ENCODE data around the gene URM1.
A peak's percentile ranks its signal among the peaks of the same experiment; 100 is the strongest.

The URM1 gene

DNA sequence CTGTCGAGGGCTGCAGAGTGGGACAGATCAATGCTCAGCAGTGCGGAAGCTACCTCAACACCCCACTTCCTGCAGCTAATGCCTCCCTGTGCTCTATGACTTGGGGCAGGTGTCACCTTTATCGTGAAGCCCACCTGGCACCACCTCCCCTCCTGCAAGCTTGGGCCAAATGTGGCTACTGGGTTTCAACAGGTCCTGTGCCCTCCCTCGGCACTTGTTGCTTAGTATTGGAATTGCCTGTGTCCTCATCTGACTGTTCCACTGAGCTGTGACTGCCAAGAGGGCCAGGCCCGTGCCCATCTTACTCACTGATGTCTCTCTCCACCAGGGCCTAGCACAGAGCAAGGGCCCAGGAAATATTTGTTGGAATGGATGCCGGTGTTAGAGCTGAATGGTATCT, 21.4 kb upstream of the URM1 start:
- no peak for DNase-seq

DNA sequence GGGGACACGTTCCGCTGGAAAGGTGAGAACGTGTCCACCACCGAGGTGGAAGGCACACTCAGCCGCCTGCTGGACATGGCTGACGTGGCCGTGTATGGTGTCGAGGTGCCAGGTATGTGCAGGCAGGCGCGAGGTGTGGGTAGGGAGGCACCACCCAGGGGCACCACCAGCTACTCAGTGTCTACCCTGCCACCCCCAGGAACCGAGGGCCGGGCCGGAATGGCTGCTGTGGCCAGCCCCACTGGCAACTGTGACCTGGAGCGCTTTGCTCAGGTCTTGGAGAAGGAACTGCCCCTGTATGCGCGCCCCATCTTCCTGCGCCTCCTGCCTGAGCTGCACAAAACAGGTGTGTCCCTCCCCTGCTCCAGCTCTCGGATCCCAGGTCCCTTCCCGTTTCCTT, 15.7 kb upstream of the URM1 start:
- no peak for DNase-seq

DNA sequence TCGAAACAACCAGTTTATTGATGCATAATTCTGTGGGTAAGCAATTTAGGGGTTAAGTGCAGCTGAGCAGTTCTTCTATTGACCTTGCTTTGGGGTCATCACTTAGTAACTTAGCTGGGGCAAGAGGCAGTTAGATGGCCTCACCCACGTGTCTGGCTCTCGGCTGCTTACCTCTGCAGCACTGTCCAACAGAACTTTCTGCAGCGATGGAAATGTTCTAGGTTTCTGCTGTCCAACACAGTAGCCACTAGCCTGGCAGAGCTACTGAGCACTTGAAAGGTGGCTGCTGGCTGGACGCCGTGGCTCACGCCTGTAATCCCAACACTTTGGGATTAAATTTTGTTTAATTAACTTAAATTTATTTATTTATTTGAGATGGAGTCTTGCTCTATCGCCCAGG, 13.1 kb upstream of the URM1 start:
- DNase-seq: no peak

DNA sequence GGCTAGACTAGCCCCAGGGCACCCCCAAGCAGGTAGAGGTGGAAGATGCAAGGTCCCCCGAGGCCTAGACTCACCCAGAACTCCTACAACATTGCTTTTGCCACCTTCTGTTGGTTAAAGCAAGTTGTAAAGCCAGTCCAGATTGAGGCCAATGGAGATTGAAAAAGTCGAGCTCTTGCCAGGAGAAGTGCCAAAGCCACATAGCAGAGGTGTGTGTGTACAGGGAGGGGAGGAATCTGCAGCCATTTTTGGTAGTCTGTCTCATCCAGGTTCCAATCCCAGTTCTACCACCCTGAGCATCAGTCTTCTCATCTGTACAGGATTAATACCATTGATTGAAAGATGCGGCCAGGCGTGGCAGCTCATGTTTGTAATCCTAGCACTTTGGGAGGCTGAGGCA, 12.3 kb upstream of the URM1 start:
- DNase-seq: no peak

DNA sequence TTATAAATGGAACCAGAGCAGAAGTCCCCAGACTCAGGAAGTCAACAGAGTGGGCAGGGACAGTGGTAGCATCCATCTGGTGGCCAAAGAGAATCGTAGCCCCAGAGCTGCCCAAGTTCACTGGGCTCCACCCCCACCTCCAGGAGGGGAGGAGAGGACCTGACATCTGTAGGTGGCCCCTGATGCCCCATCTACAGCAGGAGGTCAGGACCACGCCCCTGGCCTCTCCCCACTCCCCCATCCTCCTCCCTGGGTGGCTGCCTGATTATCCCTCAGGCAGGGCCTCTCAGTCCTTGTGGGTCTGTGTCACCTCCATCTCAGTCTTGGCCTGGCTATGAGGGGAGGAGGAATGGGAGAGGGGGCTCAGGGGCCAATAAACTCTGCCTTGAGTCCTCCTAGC, 10.3 kb upstream of the URM1 start:
- DNase-seq: no peak

DNA sequence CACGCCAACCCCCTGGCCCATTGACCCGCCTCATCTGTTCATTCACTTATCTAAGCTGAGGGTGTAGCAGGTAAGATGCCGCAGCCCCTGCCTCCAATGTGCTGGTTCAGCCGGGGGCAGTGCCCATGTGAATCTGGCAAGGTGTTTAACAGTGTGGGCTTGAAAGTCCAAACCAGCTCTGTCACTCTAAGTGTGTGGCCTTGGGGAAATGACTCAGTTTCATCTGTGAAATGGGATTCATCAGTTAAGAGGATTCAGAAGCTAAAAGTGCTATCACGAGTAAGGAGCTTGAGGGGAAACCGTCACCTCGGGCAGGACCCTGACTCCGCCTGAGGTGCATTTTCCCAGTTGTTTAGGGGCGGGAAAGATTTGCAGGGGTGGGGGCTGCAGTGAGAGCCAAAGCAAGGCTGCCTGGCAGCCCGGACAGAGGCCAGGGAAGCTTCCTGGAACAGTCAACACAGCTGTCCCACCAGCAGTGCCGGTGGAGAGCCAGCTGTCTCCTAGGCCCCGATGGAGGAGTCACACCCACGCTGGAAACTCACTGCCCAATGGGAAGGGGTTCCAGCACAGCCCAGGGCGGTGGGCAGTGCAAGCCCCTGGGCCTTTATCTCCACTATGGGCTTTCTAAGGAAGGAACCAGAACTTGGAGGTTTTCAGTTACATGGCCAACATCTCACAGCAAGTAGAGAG, 9.7 kb upstream of the URM1 start:
- no peak for DNase-seq

DNA sequence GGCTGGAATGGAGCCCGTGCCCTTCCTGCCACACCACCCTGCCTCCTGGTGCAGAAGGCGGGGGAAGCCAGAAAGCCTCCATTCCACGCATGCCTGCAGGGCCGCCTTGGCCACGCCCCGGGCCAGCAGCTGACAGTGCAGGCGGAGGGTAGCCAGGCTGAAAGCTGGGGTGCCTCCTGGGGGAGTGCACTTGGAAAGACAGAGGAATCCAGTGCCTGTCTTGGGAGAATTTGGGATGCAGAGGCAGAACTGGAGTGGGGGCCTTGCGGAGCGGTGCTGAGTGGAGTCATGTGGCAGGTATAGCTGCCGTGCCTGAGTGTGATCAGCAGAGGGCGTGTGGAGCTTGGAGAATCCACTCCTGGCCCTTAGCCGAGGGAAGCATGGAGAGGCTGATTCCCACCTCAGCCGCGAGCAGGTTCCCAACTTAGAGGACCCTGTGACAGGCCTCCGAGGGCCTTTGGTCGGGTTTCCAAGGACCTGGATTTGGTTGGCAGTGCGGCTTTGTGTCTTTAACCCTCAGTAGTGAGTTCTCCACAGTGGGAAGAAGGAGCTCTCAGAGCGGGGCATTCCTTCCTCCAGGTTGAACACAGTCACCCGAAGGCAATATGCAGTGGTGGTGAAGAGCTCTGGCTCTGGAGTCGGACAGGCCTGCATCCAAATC, 9.1 kb upstream of the URM1 start:
- DNase-seq: peak; percentile 29 to 79

DNA sequence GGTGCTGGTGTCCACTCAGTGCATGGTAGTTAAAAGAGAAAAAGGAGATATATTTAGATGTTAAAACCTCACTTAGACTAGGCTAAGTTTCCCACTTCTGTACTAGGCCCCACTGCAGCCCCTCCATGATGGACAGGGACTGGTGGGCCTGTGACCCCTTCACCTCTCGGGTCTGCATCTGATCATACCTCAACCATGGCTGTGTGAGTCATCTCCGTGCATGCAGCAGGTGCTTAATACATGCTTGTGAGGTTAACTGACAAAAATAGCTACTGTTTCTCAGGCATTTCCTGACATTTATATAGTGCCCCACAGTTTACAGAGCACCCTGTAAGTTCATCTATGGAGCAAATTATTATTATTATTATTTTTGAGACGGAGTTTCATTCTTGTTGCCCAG, 8.4 kb upstream of the URM1 start:
- no peak for DNase-seq

DNA sequence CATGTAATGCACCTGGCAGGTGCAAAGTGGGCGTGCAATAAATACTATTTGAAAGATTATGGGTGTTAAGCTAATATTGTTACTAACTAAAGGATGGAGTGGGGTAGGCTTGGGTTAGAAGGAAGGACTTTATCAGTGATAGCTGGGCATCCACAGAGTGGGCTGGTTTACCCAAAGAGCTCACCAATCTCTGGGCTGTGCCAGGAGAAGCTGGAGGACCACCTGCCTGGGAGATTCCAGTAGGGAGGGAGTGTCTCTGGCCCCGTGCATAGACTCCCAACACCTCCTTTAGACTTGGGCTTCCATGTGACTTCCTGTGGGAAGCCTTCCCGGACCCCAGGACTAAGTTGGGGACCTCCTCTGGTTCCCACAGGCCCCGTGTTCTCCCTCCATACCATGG, 5.6 kb upstream of the URM1 start:
- no peak for DNase-seq

DNA sequence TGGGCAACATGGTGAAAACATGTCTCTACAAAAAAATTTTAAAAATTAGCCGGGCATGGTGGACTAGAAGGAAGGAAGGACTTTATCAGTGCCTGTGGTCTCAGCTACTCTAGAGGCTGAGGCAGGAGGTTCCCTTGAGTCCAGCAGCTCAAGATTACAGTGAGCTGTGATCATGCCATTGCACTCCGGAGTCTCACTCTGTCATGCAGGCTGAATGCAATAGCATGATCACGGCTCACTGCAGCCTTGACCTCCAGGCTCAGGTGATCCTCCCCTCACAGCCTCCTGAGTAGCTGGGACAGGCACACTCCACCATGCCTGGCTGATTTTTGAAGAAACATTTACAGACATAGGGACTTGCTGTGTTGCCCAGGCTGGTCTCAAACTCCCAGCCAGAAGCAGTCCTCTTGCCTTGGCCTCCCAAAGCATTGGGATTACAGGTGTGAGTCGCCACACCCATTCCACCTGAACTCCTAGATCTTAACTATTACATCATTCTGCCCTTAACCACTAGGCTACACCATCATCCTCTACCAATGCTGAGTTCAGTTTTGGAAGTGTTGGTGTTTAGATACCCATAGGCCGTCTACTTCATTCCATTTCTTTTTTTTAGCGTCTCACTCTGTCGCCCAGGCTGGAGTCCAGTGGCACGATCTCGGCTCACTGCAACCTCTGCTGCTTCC, 2.0 kb upstream of the URM1 start:
- DNase-seq: no peak

DNA sequence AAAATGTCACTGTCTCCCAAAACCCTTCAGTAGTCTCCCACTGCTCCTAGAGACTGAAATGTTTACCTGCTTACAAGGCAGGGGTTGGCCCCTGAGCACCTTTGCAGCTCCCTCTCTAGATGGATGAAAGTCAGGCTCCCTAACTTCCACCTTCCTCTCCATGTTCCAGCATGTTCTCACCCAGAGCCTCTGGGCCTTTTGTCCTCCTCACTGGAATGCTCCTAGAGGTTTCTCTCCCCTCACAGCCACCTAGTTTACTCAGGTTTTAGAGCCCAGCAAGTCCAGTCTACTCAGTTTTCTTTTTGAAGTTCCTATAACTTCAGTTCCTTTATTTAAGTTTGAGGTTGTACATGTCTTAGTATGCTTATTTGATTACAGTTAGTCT, 815 bp upstream of the URM1 start:
- no peak for DNase-seq

DNA sequence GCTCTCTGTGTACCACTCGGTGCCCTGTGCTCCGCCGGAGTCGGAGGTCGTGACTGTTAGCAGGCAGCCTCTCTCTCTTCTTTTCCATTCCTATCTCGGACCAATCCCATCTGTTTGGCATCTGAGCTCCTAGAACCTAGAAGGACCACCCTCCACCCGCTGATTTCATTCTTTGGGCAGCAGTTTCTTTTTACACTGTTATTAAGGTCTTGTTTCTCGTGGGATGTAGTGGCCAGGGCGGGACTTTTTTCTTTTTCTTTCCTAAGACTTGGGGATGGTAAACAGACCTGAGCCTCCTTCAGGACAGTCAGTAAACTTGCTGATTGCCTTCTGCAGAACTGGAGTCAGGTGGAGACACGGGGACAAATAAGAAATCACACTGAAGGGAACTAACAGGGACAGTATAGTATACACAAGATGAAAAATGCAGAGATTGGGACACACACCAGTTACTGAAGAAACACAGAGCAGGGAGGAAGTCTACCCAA, 500 bp downstream of the URM1 start:
- DNase-seq: no peak

DNA sequence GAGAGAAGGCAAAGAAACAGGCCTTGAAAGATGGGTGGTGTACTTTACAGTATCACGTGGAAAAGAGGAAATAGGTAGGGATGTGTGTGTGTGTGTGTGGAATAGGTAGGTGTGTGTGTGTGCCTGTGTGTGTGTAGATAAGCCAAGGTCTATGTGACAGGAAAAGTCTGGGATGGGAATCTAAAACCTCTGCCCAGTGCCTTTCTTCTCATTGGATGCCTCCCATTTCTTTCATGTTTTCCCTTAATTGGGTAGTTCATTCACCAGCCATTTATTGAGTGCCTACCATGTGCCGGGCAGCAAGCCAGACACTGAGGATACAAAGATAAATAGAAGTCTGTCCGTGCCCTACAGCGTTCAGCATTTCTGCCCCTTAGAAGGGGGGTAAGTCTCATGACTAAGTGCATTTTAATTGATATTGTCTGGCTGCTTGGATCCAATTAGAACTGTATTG, 1.0 kb downstream of the URM1 start:
- DNase-seq: no peak

DNA sequence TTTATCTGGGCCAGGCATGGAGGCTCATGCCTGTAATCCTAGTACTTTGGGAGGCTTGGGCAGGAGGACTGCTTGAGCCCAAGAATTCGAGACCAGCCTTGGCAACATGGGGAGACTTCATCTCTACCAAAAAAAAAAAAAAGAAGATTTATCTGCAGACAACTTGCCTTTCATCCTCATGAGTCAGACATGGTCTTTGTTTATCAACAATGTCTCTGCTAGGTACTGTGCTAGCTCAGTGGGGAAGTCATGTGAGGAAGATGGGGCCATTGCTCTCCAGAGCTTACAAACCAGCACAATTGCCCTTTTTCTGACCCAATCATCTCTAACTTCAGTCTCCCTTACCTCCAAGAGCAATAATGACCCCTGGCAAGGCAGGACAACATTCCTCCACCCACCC, 1.6 kb downstream of the URM1 start:
- DNase-seq: no peak

DNA sequence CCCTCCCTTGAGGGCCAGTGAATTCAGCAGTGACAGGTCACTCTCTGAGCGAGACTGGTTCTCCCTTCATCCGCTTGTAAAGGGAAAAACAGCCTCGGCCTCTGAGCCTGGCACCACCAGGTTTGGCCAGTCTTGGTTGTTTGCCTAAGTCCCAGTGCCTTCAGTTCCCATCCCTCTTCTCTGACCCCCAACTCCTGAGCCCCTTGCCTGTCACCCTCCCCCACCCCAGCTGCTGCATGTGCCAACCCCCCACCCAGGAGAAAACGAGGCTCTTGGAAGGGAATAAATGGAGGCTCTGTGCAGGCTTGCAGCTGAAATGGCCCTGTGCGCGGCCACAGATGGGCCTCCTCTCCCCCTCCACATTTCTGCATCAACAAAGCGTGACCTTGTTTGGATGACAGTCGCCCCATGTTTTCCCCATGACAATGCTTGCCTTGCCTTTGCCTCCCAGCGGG, 3.1 kb downstream of the URM1 start:
- DNase-seq: no peak

DNA sequence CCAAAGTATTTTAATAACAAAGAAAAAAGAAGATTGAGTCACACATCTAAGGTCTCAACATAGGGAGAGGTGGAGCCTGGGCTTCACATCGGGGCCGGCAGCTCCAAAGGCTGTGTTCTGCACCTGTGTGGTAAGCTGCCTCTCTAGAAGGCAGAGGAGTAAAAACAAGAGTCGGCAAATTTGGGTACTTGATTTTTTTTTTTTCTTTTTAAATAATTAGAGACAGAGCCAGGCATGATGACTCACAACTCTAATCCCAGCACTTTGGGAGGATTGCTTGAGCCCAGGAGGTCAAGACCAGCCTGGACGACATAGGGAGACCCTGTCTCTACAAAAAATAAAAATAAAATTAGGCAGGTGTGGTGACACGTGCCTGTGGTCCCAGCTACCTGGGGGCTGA, 4.7 kb downstream of the URM1 start:
- DNase-seq: no peak

DNA sequence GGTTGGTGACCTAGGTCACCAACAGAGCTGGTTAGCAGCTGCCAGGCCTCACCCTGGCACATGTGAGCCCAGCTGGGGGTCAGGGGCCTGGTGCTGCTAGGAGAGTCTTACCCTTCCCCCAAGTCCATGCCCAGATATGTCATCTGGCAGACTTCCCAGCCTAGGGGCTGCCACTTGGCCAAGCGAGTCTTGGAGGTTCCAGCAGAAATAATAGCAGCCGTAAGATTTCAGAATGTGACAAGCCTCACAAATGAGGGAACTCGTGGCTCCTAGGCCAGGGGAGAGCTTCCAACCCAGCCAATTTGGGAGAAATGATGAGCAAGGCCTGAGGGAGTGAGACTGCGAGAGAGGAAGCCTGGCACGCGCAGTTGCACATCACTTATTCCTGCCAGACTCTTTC, 11.1 kb downstream of the URM1 start:
- no peak for DNase-seq

DNA sequence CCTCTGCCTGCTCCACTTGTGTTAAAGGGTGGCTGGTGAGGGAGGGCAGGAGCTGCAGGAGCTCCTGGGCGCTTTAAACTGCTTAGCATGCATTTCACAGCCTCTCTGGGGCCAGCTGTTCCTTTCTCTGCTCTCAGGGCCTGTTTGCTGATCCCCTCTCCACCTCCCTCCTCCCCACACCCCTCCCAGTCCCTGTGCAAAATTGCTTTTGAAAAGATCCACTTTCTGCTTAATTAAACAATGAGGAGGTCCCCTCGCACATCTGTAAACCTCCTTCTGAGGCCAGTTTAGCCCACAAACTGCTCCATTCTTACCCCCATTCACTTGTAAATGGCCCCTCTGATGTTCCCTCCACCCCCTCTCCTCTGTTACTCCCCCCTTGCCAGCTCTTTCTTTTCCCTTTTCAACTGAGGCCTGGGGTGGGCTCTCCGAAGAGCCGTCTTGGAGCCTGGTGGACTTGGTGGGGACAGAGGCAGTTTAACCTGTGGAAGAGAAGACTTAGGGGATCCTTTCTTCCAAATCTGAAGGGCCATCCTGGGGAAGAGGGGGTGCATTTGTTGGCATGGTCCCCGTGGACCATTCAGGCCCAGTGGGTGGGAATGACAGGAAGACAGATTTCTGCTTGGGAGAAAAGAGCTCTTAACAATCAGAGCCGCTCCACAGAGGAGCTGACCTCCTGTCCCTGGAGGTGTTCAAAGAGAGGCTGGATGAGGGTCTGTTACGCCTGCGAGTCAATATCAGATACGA, 12.0 kb downstream of the URM1 start:
- DNase-seq: no peak

DNA sequence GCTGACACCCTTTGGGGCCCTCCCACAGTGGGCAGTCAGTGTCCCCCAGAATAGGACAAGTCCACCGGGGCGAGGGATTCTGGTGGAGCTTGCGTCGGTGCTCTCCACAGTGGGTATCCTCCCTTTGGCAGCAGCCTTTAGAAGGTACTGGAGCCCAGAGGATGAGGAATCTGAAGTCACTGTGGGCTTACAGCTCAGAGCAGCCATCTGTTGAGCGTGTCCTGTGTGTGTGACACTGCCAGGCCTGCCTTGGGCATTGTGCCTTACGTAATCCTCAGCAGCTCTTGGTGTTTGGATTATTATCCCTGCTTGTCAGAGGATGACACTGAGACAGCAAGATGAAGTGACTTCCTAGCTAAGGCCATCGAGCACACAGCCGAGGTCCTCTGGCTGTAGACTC, 12.6 kb downstream of the URM1 start:
- no peak for DNase-seq

DNA sequence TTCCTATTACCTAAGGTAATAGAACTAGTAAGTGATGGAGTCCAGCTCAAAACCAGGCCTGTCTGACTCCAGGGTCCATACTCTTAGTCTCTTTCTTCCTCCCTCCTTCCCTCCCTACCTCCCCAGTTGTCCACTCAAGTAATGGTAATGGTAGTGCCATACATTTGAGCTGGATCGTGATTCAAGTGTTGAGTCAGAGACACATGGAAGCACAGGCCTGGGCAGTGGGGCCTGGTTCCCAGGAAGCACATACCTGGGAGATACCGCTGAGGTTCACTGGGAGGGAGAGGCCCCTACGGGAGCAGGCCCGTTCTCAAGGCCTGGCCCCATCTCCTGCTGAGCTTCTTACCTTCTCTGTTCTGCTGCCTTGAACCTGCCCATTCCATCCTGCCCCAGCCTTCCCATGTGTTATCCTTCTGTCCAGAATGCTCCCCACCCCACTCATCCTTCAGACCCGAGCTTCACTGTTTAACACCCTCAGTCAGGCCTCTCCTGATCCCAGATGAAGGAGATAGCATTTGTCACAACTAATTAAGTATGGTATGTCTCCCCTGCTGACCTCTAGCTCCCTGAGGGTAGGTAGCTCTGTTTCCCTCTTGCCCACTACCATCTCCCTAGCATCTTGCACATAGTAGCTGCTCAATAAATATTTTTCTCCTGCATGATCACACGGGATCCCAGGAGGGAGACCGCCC, 13.8 kb downstream of the URM1 start:
- no peak for DNase-seq

DNA sequence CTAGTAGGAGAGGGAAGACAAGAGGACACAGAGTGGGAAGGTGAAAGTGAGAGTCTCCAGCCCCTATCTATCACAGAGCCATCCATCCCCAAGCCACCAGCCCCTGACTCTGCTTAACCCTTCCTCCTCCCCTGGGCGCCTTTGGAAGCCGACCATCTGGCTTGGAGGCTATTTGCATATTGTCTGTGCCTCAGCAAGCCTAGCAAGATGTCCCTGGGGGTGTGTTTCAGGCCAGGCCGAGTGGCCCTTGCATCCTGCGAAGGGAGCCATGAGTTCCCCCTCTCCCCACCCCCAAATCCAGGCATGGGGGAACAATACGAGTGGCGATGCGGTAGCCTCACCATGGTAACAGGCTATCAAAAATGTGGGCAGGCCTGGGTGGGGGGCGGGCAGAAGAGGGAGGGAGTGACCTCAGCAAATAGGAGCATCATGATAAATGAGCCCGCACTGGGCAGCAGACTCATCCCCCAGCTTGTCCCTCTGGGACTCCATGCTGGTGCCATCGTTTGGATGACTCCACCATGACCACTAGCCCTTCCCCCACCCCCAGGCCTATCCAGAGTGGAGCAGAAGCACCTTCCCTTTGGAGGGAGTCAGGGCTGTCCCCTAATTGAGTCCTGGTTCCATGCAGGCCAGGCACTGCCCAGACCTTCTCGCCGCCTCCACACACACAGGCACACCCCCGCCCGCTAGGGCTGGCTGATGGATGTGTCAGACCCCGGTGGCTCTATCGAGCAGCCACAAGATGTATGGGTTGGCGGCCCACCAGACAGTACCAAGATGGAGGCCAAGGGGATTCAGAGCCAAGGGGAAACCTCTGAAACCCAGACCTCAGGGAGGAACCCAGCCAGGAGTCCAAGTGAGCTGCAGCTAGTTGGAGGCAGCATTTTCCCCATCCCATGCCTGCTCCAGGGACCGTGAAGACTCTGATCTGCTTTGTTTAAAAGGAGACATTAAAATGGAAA, 14.6 kb downstream of the URM1 start:
- DNase-seq: no peak

DNA sequence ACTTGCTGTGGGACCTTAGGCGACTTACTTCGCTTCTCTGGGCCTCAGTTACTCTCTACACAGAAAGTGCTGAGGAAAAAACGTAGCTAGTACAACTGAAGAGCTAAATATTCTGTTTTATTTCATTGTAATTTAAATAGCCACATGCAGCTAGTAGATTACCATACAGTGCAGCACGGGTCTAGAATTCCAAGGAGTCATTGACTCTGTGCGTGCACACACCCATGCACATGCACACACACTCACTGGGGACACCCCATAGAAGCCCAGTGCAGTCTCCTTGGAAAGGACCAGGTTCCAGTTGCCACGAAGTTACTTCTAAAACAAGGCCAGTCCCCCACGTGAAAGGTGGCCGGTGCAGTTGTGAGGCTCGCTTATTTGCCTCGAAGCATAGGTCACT, 17.0 kb downstream of the URM1 start:
- DNase-seq: no peak
